Ishikawa (cell line): ENCODE data around the gene COX4I2.

Experiments used
- CEBPB ChIP-seq: IDR thresholded peaks from 2 replicates; pipeline ENCODE4 v1.6.1; 2012
- CREB1 ChIP-seq: IDR thresholded peaks from 2 replicates; pipeline ENCODE4 v1.6.1; 2012; ENCODE audit warnings: low read depth
- EGR1 ChIP-seq: IDR thresholded peaks from 2 replicates; pipeline ENCODE4 v1.6.1; 2012
- EP300 ChIP-seq: IDR thresholded peaks from 2 replicates; pipeline ENCODE4 v1.6.1; 2012; ENCODE audit warnings: borderline replicate concordance
- FOXM1 ChIP-seq: IDR thresholded peaks from 2 replicates; pipeline ENCODE4 v1.6.1; 2012; ENCODE audit warnings: low read depth, borderline replicate concordance
- NFIC ChIP-seq: IDR thresholded peaks from 2 replicates; pipeline ENCODE4 v1.6.1; 2012
- RAD21 ChIP-seq: IDR thresholded peaks from 2 replicates; pipeline ENCODE4 v1.6.1; 2012; ENCODE audit warnings: low read depth
- TAF1 ChIP-seq: IDR thresholded peaks from 2 replicates; pipeline ENCODE4 v1.6.1; 2012; ENCODE audit warnings: low read depth, mild to moderate bottlenecking
- TCF12 ChIP-seq: IDR thresholded peaks from 2 replicates; pipeline ENCODE4 v1.6.1; 2012; ENCODE audit warnings: low read depth
- TEAD4 ChIP-seq: IDR thresholded peaks from 2 replicates; pipeline ENCODE4 v1.6.1; 2012
- YY1 ChIP-seq: IDR thresholded peaks from 2 replicates; pipeline ENCODE4 v1.6.1; 2012; ENCODE audit warnings: low read depth
- ZBTB7A ChIP-seq: IDR thresholded peaks from 2 replicates; pipeline ENCODE4 v1.6.1; 2012; ENCODE audit warnings: low read depth
- TF ChIP-seq, protein P1 (sequence below): IDR thresholded peaks from 2 replicates; pipeline ENCODE4 v1.6.1; 2012
- TF ChIP-seq, protein P2 (sequence below): IDR thresholded peaks from 2 replicates; pipeline ENCODE4 v1.6.1; 2012; ENCODE audit warnings: low read depth, mild to moderate bottlenecking
- TF ChIP-seq, protein P3 (sequence below): IDR thresholded peaks from 2 replicates; pipeline ENCODE4 v1.6.1; 2012

COX4I2 gene

DNA sequence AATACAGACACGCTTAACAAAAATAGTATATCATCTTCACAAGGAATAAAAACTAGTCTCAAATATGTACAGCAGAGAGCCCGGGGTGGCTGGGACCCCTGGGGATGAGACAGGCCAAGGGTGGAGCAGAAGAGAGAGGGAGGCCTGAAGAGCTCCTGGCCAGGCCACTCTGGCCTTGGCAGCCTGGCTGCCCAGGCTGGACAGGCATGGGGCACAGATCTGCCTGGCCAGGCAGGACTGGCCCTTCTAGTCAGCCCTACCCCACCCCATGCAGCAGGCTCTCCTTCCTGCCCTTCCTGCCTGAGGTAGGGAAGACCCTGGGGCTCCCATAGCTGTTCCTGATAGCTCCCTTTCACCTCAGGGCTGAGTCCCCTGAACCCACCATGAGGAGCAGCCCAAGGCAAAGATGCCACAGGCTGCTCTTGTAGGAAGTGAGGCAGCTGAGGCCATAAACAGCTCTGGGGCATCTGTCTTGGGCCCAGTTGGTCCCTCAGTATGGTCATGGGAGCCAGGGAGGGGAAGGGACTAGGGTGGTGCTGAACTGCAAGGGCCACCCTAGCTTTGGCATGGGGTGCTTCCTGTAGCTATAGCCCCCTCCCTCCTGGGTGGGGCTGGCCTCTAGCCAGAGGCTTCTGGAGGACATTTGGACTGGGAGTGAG, 27.1 kb downstream of the COX4I2 start:
- TF ChIP-seq, protein P1, sequence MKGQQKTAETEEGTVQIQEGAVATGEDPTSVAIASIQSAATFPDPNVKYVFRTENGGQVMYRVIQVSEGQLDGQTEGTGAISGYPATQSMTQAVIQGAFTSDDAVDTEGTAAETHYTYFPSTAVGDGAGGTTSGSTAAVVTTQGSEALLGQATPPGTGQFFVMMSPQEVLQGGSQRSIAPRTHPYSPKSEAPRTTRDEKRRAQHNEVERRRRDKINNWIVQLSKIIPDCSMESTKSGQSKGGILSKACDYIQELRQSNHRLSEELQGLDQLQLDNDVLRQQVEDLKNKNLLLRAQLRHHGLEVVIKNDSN: no peak
- no peak for TF ChIP-seq TEAD4
- TF ChIP-seq NFIC: 0 out of 2 replicates have a peak, but pooled peaks have one; percentile 20
- no peak for TF ChIP-seq TCF12
- TF ChIP-seq YY1: no peak
- TF ChIP-seq EP300: no peak

DNA sequence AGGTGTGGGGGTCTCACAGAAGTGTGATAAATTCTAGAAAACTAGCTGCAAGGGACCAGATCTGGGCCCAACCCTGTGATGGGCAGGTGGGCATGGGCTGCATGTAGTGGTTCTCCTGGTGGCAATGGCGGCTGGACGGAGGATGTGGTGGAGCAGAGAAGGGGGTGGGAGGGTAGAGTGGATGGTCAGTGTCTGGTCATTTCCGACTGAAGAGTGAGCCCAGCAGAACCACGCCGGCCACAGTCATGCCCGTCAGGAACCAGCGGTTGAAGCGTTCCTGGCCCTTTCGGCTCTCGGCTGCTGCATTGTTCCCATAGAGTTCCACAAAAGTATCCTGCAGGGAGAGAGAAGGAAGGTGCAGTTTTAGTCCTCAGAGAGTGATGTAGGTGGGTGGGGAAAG, 28.0 kb downstream of the COX4I2 start:
- TF ChIP-seq, protein P2, sequence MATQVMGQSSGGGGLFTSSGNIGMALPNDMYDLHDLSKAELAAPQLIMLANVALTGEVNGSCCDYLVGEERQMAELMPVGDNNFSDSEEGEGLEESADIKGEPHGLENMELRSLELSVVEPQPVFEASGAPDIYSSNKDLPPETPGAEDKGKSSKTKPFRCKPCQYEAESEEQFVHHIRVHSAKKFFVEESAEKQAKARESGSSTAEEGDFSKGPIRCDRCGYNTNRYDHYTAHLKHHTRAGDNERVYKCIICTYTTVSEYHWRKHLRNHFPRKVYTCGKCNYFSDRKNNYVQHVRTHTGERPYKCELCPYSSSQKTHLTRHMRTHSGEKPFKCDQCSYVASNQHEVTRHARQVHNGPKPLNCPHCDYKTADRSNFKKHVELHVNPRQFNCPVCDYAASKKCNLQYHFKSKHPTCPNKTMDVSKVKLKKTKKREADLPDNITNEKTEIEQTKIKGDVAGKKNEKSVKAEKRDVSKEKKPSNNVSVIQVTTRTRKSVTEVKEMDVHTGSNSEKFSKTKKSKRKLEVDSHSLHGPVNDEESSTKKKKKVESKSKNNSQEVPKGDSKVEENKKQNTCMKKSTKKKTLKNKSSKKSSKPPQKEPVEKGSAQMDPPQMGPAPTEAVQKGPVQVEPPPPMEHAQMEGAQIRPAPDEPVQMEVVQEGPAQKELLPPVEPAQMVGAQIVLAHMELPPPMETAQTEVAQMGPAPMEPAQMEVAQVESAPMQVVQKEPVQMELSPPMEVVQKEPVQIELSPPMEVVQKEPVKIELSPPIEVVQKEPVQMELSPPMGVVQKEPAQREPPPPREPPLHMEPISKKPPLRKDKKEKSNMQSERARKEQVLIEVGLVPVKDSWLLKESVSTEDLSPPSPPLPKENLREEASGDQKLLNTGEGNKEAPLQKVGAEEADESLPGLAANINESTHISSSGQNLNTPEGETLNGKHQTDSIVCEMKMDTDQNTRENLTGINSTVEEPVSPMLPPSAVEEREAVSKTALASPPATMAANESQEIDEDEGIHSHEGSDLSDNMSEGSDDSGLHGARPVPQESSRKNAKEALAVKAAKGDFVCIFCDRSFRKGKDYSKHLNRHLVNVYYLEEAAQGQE: no peak
- TF ChIP-seq EP300 (no peak), CEBPB (no peak), EGR1 (no peak), RAD21 (no peak), CREB1 (no peak), NFIC (no peak), TAF1 (no peak), TCF12 (no peak), ZBTB7A (no peak), TEAD4 (no peak), FOXM1 (no peak), YY1 (no peak)
- TF ChIP-seq, protein P3, sequence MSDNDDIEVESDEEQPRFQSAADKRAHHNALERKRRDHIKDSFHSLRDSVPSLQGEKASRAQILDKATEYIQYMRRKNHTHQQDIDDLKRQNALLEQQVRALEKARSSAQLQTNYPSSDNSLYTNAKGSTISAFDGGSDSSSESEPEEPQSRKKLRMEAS: no peak
- TF ChIP-seq, protein P1: no peak

DNA sequence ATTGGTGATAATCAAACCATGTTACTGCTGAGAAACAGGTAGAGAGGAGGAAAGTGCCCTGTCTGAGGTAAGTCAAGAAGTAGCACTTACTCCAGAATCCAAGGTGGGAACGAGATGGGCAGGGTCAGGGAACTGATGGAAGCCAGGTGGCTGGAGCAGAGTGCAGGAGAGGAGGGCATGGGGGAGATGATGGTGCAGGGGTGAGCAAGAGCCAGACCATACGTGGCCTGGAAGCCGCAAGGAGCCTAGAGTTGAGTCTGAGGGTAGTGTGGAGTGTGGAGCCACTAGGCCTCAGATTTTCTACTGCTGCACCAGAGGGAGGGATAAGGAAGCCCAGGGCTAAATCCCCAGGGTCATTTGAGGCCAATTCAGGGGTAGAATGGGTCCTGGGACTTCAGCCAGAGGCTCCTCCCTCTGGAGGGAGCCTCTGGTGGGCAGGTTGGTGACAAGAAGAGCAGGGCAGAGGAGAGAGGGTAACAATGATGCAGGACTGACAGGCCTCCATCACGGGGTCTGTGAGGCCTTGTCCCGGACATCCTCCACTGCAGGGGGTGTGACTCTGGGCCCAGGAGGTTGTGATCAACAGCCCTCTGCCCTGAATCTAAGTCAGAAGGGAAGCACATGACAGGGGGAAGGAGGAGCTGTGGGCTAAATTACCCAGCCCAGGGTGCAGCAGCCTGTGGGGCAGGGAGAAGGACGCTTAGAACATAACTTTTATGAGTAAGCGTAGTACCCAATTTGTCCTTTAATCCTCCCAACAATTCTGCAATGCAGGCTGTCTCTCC, 28.7 kb downstream of the COX4I2 start:
- TF ChIP-seq TEAD4: no peak
- TF ChIP-seq, protein P1: no peak
- no peak for TF ChIP-seq EGR1
- no peak for TF ChIP-seq NFIC
- TF ChIP-seq, protein P3: no peak
- no peak for TF ChIP-seq FOXM1
- TF ChIP-seq RAD21: no peak
- no peak for TF ChIP-seq CREB1
- TF ChIP-seq YY1: no peak
- TF ChIP-seq, protein P2: no peak
- no peak for TF ChIP-seq CEBPB
- no peak for TF ChIP-seq ZBTB7A
- TF ChIP-seq TAF1: no peak
- TF ChIP-seq TCF12: no peak
- TF ChIP-seq EP300: no peak

DNA sequence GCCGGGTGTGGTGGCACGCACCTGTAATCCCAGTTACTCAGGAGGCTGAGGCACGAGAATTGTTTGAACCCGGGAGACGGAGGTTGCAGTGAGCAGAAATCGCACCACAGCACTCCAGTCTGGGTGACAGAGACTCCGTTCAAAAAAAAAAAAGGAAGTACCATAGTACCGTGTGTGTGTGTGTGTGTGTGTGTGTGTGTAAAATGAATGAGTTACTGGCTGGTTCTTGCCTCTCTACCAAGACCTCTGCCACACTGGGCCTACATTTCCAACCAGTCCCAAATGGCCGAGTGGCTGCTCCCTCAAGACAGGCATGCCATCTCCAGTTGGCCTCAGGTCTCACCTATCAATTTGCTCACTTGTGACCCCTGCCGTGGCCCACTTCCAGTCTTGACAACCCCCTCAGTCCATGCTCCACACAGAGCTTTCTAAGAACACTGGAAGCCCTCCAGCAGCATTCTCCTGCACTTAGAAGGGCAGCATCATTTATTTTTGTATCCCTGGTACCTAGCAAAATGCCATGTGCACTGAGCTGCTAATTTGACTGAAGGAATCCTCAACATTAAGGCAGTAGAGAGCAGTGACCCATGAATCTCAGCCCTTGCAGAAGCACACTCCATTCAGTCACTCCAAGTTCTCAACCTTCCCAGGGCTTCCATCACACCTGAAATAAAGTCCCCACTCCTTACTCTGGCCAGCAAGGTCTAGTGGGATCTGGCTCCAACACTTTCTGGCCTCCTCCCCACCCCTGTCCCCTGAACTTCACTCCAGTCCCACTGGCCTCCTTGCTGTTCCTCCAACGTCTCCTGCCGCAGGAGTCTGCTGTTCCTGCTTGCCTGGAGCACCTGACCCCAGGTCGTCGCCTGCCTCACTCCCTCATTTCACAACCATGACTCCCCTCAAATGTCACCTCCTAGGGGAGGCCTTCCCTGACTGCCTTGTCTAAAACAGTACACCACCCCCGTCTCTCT, 29.9 kb downstream of the COX4I2 start:
- TF ChIP-seq TEAD4: no peak
- no peak for TF ChIP-seq RAD21
- no peak for TF ChIP-seq TCF12
- TF ChIP-seq, protein P3: no peak
- TF ChIP-seq TAF1: no peak
- no peak for TF ChIP-seq CREB1
- TF ChIP-seq EP300: no peak
- TF ChIP-seq, protein P2: no peak
- TF ChIP-seq FOXM1: no peak
